COR-L47 (cell line): ENCODE data around the gene FMNL1.

Experiments used
- DNase-seq: peaks from one replicate; lab custom pipeline; 2025; lab: John Stamatoyannopoulos, UW

FMNL1 gene

GRCh38 chr17:45222289-45222995, 757 bp downstream of the FMNL1 start:
- DNase-seq, result no peak

- DNase-seq, result no peak
Observed at GRCh38 chr17:45222996-45223538, 1.4 kb downstream of the FMNL1 start.

- DNase-seq, result no peak
Observed at GRCh38 chr17:45223539-45224528, 2.1 kb downstream of the FMNL1 start.

DNA sequence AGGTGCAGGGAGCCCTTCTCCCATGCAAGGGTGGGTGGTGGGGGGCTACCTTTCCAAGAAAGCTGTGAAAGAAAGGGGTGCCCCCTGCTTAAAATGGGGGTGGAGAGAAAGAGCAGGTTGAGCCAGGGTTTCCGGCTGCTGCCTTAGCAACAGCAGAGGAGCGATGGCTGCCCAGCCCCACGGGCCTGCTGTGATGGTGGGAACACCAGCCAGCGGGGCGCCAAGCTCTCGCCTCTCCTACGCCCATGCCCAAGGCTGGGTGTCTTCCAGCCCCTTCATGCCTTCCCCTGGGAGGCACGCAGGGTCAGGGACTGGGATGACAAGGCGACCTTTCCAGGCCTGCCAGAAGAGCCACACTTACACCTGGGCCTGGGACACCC, 3.0 kb downstream of the FMNL1 start:
- no peak for DNase-seq

GRCh38 chr17:45225051-45225700, 3.5 kb downstream of the FMNL1 start:
- DNase-seq, result no peak

- no peak for DNase-seq
Observed at GRCh38 chr17:45225964-45226530, 4.4 kb downstream of the FMNL1 start.

- DNase-seq, result no peak
Observed at GRCh38 chr17:45226576-45226975, 4.9 kb downstream of the FMNL1 start.

- no peak for DNase-seq
Observed at GRCh38 chr17:45227101-45227925, 5.6 kb downstream of the FMNL1 start.

DNA sequence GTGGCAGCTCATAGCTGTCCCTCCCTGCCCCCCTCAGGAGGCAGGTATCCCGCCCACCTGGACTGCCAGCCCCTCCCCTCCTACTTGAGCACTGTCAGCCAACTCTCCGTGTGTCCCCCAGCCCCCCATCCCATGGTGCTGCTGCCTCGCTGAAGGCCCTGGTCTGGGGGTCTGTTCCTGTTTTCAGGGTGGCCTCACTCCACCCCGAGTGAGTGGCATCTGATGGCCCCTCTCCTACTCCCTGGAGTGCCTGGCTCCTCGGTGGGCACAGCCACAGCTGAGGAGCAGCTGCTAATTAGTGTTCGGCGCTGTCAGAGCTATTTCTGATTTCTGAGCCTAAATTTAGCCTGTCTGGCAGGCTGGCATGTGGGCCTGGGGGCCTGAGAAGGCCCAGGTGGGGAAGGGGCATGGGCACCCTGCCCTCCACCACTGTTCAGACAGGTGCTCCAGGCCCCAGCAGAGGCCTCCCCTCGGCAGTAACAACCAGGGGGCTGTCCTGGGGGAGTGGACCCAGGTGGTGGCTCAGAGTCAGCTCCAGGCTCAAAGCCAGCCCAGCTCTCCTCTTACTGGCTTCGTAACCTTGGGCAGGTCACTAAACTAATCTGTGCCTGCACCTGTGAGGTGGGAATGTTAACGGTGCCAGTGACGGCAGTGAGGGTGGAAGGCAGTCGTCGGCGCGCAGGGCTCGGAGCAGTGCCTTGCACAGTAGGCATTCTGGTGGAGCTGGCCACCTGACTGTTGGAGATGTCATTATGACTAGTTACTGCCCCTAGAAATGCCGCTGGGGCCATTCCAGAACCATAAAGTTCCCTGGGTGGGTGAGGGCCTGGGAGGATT, 6.5 kb downstream of the FMNL1 start:
- no peak for DNase-seq

- no peak for DNase-seq
Observed at GRCh38 chr17:45228763-45229539, 7.3 kb downstream of the FMNL1 start.

GRCh38 chr17:45229681-45230409, 8.2 kb downstream of the FMNL1 start:
- DNase-seq, result no peak

- no peak for DNase-seq
Observed at GRCh38 chr17:45230410-45230786, 8.7 kb downstream of the FMNL1 start.

DNA sequence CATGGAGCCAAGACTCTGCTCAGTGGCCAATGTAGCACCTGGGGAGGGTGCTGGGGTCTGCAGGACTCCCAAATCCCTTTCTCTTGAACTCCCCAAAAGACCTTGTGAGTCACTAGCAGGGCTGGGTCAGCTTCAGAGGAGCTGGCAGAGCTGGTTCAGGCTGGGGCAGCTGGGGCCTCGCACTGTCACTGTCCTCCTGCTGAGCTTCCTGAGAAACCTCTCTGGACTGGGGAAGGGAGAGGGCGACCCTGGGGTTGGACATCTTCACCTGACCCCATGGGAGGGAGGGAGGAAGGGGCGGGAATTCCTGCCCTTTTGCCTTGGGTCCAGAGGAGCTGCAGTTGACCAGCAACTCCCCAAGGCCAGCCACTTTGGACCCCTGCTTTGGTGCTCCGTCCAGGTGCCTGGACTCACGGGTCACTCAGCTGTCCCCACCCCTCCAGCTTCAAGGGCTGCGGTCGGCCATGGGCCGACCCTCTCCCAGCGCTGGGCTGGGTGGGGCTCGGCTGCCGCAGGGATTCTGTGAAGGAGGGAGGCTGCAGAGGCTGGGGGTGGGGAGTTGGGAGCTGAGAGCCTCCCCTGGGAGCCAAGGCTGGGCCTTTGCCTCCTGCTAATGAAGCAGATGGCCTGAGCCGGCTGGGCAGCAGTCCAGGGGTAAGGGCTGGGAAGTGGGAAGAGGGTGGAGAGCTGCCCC, 9.2 kb downstream of the FMNL1 start:
- DNase-seq, result no peak

DNA sequence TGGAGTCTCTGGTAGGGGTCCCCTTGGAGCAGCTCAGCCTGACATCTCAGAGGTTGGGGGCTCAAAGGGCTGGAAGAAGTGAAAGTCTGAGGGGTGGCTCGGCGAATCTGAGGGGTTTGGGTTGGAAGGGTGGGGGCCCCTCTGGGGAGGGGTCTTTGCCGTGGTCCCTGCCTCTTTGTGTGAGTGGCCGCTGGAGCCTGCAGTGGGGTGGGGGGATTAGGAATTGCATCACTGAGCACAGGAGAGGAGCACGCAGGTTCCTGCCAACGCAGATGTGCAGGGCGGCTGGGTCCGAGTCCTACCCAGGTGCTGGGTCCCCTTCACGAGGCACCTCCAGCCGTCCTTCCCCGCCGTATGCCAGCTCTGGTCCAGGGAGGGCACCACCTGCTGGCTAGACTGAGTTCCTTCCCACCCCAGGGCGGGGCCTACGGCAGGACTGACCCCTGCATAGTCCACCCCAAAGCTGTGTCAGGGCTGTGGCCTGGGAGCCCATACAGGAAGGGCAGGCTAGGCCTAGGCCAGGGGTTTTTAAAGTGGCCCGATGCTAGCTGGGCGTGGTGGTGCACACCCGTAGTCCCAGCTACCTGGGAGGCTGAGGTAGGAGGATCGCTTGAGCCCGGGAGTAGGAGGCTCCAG, 9.9 kb downstream of the FMNL1 start:
- no peak for DNase-seq

DNA sequence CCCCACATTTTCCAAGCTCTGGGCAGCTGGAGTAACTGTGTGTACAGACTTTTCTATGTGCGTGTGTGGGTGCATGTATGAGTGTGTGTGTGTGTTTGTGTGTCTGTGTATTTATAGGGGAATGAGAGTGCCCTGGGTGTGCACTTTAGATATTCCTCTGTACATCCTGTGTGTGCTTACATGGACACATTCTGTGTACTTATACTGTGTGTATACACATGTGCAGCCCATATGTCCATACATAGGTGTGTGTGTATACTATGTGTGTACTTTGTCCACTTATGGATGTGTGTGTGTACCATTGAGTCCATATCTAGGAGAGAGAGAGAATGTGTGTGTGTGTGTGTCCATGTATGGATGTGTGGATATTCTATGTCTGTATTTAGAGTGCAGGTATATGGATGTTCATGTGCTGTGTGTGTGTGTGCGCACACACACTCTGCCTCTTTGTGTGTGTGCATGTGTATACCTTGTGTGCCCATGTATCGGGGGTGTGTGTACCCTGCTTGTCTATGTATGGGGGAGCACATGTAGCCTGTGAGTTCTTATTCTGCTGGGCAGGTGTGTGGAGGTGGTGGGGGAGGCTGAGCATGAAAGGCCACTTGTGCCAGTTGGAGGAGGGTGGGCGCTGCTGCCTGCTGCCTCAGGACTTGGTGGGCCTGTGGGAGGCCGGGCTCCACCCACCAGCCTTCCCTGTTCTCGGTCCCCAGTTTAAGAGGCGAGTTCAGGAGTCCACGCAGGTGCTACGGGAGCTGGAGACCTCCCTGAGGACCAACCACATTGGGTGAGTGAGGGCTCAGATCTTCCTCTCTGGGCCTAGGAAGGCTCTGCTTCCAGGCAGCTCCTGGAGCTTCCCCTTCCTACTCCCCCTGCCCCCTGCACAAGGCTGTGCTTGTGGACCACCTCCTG, 11.1 kb downstream of the FMNL1 start:
- DNase-seq, result no peak

GRCh38 chr17:45233423-45233924, 11.8 kb downstream of the FMNL1 start:
- DNase-seq, result no peak
